Subcutaneous adipose tissue (tissue), 4 donors: Measurements from ENCODE around the gene NTF3. TPM values are rescaled to one million over a fixed set of nuclear protein-coding genes. Genes with fewer than 3 reads are reported as not detected.

Source experiments
- total RNA-seq, 4 donors: library from RNA; depleted of rRNA; stranded (reverse); fragments of >200 nt; gene quantifications; one replicate each; pipeline ENCODE4 v1.1.0, GENCODE V29; 2016
- TF ChIP-seq, protein P1 (sequence below): fragments of 450-650 bp; IDR thresholded peaks from one replicate; pipeline ENCODE4 v1.5.1; 2016; ENCODE audit warnings: low read depth, mild to moderate bottlenecking, control low read depth, antibody characterized with exemption, moderate library complexity

The NTF3 gene
- total RNA-seq, 4 donors from 2014 or later: not detected

DNA sequence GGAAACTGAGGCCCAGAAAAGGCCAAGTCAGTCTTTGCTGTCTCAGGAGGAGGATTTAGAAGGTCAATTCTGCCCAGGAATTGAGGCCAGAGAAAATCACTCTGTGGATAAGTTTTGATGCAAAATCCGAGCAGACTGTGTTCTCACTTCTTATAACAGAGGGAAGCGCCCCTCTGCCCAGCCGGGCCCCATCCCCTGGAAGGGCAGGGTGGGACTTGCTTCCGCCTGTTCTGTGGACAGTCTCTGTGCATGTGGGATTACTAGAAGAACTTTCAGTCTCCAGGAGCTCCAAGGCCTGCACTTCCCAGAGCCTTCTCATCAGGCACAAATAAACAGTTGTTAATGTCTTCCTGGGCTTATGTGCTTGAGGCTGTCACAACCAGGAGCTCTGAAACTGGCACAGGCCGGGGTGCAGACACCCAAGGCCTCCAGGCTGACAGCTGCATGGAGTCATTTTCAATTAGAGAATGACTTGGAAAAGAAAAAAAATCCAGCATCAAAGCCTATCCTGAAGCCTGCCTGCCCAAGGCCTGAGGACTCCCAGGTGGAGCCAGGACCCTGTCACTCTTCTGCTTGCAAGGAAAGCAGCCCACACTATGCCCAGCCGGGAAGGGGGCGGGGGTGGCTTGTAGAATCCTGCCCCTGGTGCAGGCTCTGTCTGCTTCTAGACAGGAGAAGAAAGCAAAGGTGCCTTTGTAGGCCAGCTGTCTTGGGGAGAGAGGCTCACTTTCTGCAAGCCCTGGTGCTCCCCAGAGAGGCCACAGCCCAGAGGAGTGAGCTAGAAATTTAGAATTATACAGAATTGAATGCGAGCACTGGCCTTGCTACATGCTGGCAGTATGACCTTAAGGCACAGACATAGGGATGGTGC is 84.7 kb downstream of the NTF3 start:
- TF ChIP-seq, protein P1, sequence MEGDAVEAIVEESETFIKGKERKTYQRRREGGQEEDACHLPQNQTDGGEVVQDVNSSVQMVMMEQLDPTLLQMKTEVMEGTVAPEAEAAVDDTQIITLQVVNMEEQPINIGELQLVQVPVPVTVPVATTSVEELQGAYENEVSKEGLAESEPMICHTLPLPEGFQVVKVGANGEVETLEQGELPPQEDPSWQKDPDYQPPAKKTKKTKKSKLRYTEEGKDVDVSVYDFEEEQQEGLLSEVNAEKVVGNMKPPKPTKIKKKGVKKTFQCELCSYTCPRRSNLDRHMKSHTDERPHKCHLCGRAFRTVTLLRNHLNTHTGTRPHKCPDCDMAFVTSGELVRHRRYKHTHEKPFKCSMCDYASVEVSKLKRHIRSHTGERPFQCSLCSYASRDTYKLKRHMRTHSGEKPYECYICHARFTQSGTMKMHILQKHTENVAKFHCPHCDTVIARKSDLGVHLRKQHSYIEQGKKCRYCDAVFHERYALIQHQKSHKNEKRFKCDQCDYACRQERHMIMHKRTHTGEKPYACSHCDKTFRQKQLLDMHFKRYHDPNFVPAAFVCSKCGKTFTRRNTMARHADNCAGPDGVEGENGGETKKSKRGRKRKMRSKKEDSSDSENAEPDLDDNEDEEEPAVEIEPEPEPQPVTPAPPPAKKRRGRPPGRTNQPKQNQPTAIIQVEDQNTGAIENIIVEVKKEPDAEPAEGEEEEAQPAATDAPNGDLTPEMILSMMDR: no peak

DNA sequence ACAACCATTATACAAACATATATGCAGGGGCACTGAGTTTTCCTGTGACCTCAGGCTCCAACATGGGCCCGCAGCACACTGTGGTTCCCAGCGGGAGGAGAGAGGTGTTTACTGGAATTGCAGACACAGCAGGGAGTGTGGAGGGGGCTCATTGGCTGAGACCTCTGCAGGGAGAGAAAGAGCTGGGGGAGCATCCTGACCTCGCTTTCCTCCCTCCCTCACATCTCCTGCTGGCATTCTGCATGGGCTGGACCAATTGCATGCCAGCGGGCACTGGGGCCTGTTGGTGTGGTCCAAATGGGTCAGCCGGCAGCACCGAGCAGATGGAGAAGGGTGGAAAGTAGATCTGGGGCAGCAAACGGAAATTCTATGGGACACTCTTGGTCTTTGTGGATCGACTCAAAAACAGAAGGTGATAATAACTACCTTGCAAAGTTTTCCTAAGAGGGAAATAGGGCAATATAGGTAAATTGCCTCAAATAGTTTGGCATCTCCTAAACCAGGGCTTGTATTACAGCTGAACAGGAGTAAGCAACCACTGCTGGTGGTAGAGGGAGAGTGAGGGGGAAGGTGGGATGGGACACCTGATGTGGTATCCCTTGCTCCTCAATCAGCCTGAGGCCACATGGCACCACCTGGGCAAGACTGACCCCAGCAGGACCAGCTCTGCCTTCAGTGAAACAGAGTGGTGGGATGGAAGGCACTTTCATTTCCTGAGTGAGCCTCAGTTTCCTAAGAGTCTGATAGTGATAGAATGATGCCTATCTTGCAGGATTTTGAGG is 86.9 kb downstream of the NTF3 start:
- TF ChIP-seq, protein P1: no peak

DNA sequence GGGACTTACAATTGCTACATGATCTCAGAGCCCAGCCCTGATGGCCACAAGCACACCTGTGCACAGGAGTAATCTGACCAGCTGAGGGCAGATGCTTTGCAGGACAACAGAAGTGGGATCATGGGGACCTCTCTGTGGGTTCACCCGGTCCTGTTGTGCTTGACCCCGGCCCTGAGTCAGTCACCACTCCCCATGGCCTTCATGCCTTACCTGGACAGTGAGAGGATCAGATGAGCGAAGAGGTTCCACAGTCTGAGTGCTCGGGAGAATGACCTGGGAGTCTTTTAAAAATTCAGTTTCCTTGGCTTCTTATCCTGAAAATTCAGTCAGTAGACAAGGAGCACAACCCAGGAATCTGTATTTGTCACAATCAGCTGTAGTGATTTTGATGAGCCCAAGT is 88.1 kb downstream of the NTF3 start:
- TF ChIP-seq, protein P1: no peak

DNA sequence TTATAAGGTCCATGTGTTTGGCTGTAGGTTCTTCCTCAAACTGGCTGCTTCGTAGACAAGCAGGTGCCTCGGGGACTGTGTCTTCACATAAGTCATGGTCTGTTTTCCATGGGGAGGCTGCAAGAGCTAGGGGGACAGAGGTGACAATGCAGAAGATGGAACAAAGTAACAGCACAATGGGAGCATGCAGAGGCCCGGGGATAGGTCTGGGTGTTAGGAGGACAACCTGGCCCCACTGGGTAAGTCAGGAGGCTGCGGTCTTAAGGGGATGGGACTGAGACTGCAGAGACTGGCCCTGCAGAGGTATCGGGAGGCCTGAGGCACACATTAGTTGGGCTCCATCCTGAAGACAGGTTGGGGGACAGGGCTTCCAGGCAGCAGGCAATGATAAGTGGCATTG is 88.9 kb downstream of the NTF3 start:
- TF ChIP-seq, protein P1: no peak

DNA sequence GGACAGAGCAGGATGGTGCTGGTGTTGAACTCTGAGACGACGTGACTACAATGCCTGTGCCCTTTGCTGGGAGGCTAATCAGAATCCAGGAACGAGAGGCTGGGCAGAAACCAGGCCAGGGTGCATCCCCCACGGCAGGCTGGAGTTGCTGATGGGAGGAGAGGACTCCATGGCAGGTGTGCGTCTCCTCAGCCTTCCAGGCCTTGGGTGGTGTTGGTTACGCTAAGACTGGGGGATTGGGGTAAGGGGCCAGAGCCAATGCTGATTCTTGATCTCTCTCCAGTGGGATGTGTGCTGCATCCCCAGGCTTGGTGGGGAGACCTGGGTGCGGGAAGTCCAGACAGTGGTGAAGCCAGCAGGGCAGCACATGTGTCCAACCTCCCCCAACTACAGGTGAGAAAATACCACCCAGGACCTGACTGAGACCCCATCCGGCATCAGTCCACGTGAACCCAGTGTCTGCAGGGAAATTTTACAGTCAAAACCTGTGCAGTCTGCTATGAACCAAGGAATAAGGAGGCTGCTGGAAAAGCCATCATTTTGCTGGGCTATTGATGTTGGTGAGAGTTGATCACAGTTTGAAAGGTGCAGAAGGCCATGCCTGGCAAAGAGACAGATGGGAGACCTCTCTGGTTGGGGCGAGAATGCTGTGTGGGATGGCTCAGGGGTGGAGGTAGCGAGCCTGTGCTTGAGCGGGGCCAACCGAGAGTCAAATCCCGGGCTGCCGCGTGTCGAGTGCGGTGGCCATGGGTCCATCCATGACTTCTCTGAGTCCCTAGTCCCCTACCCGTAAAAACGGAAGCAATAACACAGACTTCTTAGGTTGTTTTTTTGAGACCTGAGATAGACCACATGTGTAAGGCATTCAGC is 89.8 kb downstream of the NTF3 start:
- TF ChIP-seq, protein P1: no peak

DNA sequence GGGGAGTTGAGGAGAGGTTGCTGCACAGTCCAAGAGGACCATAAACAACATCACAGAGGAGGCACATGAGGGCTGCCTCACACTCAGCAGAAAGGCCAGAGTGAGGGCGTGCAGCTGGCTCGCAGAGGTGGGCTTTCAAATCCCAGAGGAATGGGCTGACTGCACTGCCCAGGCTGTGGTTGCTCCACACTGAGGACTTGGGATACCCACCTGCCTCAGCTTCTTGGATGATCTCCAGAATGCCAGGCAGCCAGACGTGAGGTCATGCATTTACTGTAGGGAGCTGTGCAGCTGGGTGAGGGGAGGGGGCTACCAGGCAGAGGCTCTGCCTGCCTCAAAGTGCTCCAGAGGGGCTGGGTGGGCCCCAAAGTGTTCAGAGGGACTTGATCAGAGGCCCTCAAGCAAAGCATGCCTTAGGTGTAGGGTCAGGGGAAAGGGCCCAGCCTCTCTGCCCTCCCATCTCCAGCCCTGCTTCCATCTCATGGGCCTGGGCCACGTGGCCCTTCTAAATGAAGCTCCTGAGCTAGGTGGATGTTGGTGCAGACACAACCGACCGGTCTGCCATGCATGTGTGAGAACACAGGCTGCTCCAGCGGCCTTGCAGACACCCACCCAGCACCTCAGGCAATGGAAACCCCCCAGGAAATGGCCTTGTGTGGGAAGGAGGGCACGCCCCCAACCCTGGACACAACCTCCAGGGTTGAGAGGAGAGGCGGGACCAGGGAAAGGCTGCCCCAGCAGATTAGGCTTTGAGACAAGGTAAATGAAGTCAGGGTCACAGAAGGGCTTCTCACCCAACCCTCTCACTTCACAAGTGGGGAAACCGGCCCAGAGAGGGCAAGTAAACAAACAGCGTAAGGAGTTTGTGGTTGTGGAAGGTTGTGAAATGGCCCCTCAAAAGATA is 90.8 kb downstream of the NTF3 start:
- TF ChIP-seq, protein P1: no peak
